HPDE6-E6E7 (cell line): ENCODE results near the gene GRID1.

Experiments
- DNase-seq: peaks from one replicate; pipeline ENCODE4 v3.0.0; 2011; ENCODE audit warnings: missing footprints; ENCODE audit errors: extremely low spot score

GRID1 gene

DNA sequence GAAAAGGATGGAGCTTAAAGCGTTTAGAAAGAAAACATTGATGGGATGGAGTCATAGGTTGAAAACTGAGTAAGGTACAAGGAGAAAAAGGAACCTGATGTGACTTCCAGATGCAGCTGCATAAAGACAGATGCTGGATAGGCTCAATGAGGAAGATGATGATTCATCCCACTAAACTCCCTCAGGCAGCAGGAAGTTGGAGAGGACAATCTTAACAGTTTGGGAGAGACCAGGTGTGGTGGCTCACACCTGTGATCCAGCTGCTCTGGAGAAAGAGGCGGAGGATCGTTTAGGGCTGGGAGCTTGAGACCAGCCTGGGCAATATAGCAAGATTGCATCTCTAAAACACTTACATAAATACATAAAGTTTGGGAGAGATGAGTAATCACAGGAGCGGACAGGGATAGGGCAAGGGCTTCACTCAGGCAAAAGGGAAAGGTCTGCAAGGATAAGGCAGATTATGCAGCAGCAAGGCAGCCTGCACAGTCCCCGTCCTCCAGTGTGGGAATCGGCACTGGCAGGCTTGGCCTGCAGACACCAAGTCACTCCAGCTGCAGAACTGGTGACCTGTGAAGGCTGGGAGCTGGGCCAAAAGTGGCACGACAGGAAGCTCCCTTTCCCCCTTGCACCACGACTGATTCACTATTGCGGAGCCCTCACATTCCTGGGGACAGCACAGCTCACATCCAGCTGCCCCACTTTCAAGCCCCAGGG lies 438.5 kb downstream of the GRID1 start:
- peak; percentile 43 for DNase-seq

DNA sequence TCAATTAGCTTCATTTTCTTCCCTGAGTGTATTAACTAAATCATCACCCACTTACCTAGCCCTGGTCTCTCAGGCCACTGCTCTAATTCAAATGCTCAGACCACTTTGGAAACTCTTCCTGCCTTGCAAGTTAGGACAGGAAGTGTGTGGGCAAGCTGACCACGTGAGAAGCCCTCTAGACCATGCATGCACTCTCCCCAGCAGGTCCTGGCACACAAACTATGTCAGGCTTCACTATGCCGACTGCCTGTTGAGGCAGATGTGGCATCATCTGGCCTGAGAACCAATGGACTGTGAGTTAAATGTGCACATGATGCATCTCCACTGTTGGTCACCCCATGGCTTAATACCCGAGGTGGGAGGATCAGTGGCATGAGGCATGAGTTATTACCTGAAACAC lies 439.6 kb downstream of the GRID1 start:
- DNase-seq, result no peak

DNA sequence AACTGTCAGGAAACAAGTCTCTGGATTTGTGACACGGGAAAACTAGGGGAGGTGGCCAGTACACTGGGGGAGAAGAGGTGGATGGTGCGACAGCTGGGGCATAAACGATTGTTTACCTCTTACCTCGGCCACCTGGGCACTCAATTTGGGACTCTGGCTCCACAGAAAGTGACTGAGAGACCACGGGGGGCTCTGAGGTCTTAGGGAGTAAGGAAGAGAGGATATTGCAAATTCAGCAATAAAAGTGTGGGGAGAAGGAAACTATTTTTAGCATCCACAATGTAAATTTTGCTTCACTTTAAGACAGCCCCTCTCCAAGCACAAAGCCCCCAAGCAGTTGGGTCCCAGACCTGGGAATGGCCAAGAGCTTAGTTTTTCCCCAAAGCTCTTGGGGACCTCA lies 440.5 kb downstream of the GRID1 start:
- no peak for DNase-seq

DNA sequence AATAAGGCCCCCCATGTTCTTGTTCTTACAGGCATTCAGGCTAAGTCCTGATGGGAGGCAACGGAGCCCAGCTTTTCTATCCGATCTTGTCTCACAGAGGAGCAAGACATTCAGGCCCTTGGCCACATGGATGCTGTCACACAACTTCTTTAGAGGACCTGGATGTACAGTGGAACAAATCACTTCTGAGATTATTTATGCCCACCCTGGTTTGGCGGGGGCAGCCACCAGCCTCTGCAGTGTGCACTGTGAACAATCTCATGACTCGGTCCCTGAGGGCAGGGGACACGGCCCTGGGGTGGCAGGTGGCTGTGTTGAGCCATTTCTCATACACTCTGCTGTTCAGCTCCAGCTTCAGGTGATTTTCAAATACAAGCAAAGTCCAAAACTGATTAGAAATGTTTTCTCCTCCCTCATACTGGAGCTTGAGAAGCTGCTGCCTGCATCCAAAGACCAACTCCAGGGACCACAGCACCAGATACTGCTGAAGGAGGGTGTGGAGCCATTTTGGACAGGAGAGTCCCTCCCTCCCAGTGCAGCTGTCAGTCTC lies 441.3 kb downstream of the GRID1 start:
- no peak for DNase-seq

DNA sequence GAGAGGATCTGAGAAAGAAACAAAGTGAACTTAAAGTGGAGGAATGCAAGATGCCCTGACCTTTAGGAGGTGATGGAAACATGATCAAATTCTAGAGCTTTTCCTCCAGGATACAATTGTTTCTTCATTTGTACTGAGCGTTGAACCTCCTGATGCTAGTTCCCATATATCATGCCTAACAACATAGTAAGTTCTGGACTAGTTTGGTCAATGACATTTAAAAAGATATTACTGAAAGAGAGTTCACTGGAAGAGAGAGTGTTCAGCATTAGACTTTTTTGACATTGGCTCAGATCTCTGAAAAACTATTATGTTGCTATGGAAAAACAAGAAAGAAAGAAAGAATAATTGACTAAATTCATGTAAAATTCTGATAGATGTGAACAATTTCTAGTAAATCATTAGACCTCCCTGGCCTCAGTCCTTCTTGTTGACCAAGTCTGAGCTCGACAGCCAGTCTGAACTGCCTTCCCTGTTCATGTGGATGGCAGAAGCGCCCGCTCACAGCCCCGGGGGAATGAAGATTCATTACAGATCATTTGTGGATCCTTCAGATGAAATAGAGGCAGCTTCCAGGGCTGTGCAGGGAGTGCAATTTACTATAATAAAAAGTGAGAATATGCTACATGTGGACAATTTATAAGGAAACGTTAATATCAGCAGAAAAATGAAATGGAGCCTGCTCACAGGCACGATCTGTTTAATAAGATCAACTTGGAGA lies 442.1 kb downstream of the GRID1 start:
- DNase-seq, result no peak

DNA sequence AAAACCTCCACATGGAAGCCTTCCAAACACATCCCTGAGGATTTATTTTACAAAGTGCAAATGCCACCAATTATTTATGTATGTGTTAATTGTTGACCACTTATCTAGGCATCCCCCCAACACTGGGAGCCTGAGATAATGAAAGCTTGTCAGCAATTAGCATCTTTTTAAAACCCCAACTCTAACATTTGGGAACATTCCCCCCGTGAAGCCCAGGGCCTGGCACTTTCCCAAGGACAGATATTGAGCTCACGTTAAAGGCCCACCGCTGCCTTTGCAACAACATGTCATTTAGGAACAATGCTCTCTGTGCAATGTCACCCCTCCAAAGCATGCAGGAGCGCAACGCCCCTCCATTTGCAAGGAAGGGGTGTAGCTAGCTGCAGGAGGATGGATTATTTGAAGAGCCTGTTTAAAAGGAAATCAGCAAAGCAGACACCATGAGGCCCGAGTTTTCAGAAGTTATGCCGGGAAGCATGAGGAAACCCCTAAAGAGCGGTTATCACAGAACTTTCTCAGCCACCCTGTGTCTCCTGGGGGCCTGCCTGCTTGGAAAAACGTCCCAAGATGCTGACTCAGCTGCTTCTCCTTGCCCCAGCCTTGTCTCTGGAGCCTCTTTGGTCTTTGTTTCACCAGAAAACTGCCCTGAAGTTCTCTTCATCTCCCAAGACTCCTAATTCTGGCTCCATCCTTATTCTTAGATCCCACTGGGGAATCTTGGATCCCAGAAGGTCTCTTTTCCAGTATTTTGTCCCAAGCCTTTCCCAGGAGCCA lies 444.1 kb downstream of the GRID1 start:
- DNase-seq, result no peak

DNA sequence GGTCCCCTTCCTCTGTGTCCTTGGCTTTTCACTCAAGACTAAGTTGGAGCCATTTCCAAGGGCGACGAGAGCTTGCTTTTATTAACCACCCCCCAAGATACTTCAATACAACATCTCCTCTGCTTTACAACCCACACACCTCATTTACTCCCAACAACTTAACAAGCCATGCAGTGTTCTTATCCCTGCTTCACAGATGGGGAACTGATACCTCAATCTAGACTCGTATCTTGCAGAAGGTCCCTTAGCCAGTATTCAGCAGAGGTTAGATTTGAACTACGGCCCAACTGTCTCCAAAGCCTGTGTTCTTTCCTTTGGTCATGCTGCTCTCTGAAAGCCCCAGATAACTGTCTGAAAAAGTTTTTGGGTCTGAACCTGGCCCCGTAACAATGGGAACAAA lies 444.8 kb downstream of the GRID1 start:
- DNase-seq, result no peak

DNA sequence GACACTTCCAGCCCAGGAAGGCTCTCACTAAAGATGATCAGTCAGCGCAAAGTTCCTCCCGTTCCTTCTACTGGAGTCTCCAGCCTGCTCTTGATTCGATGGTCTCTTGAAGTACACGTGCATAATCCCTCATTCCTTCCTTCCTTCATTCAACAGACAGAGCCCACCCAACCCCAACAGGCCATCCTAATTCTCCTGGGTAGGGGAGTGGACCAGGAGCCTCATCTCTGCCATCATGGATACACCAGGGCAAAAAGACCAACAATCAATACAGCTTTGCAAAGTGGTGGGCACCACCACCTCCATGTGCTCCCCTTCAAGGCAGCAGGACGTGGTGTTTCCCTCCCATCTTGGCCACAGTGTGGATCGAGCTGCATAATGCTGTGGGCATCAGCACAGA lies 446.3 kb downstream of the GRID1 start:
- no peak for DNase-seq

DNA sequence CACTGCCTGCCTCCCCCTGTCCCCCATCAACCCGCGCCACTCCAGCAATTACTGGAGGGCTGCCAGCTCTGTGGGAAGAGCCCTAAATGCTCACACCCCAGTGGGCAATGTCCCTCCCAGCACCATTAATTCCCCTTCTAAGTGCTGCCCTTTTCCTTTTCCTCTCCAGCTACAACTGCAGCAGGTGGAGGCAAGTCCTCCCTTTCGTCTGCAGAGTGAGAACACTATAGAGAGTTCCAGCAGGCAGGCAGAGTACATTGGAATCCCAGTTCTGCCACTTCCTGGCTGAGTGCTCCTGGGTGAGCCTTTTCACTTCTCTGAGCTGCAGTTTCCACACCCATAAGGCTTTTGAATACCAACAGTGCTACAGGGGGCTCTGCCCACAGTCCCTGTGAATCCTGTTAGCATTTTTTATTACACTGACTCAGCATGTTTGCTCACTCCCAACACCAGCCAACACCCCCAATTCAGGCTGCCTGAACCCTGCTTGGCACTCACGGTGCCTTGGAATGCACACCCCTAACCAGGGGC lies 447.0 kb downstream of the GRID1 start:
- no peak for DNase-seq

DNA sequence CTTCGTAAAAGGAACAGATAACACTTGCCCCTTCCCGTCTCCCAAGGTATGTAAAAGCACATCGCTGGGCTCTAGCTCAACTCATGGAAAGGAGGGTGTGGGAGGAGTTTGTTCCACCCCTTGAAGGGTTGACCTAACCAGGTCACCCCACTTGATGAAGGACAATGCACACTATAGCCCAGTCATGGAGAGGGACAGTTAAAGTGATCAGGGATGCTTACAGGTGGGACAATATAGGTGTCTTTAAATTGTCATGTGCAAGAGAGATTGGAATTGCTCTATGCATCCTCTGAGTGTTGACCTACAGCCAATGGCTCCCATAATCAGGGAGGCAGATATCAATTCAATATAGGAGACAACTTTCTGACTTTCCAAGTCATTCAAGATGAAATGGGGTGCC lies 448.2 kb downstream of the GRID1 start:
- DNase-seq, result no peak

DNA sequence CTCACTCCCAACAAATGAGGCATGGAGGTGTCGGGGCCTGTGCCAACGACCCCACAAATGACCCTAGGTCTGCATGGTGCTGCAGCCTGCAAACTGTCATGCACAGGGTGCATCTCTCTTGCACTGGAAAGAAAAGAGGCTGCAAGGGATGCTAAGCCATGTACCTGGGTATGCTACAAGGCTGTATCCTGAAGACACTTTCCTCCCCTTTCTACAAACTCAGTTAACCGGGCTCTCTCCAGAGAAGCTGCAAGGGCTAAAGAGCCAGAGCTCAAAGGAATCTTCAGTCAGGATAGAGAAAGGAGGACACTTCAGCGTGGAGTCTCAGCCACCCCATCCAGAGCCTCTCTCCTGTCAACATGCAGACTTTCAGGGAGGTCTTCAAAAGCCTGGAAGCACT lies 449.0 kb downstream of the GRID1 start:
- DNase-seq, result no peak

DNA sequence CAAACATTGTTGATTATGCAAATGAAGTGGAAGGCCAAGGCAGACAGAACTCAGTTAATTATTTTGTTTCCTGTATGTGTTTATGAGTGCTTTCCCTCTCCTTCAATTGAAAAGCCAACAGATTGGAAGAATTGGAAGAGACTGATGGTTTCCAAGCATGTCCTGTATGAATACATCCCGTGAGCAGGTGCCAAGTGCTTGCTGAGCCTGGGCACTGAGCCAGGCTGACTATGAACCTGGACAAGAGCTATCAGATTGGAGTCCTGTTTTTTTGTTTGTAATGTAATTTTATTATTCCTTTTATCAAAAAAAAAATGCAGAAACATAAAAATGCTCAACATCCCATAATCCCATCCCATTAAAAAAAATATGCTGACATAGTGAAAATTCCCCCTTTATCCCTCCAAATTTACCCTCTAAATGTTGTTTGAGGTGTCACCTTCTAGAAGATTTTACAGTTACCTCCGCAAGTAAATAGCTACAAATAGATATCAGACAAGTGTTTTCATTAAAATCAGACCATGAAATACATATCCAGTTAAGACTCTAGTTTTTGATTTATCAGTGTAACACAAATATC lies 449.5 kb downstream of the GRID1 start:
- no peak for DNase-seq

DNA sequence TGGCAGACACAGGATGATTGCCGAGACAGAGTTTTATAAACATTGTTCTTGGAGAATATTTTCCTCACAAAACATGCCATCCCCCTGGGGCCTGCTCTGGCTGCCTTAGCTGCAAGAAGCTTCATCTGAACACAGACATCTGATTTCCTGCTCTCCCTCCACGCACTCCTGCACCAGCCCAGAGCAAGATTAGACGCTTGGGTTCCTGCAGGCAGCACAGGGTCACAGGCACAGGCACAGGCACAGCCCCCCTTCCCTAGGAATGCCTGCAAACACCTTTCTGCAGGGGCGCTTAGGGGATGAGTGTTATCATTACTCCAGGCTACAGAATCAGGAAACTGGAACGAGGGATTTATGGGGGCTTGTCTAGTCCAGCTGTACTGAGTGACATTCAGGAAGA lies 450.3 kb downstream of the GRID1 start:
- DNase-seq, result no peak

DNA sequence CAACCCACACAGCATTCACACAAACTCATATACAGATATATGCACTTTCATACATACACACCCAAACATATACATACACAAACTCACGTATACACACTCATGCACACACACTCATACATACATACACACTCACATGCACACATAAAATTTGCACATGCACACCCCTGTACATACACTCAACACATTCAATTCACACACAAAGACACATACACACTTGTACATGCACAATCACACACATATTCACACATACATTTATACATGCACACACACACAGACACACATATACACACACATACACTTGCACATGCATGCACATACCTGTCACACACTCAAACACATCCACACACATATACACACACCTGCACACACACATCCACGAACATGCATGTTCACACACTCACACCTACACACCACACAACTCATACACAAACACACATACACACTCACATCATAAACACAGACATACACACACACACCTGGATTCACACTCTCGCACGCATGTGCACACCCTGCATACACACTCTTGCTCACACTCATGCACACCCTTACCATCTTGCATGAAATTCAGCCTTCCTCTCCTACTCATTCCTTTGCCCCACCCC lies 451.2 kb downstream of the GRID1 start:
- no peak for DNase-seq

DNA sequence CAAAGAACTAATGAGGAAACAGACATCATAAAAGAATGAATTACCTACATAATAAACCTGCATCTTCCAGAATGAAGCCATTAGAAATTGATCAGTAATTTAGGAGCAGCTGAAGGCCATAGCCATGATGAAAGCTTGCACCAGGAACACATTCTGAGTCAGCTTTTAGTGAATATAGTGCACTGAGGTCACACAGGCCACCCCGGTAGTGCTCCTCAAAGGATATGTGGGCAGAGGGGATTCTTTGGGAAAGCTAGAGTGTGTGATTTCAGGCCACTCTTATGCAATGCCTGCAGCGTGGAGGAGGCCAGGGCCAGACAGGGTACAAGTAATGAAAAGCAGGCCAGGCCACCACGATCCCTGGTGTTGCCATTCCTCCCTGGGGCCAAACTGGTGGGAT lies 451.9 kb downstream of the GRID1 start:
- no peak for DNase-seq

DNA sequence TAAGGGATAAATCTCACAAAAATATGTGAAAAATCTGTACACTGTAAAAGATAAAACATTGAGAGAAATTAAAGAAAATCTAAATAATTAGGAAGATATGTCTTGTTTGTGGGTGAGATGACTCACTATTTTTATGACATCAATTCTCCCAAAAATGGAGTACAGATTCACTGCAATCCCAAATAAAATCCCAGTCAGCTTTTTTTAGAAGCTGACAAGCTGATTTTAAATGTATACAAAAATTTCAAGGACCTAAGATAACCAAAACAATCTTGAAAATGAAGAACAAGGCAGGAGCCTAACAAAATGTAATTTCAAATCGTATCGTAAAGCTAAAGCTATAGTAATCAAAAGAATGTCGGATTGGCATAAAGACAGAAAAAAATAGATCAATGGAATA lies 458.1 kb downstream of the GRID1 start:
- DNase-seq, result no peak

DNA sequence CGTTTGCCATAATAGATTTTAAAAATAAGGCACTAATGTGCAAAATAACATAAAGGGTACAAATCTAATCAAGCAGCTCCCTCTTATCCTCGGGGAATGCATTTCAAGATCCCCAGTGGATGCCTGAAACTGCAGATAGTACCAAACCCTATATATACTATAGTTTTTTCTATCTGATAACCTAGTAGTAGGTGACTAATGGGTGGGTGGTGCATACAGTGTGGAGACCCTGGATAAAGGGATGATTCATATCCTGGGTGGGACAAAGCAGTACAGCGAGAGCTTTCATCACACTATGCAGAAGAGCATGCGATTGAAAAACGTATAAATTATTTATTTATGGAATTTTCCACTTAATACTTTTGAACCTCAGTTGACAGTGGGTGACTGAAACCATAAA lies 464.5 kb downstream of the GRID1 start:
- DNase-seq, result no peak

DNA sequence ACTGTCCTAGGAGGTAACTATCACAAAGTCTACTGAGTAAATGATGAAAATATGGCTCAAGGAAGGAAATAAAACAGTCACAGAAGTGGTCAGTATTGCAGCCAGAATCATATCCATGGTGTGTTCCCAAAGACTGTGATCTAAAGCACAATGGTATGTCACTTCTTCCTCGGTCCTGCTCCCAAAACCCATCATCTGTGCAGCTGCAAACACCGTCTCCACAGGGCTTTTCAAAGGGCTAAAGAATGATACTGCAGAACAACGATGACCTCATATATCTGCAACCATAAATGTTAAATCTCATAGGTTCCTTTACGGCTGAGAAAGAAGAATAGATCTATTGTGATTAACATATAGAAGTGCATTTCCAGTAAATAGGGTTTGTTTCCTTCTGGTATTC lies 465.0 kb downstream of the GRID1 start:
- no peak for DNase-seq

DNA sequence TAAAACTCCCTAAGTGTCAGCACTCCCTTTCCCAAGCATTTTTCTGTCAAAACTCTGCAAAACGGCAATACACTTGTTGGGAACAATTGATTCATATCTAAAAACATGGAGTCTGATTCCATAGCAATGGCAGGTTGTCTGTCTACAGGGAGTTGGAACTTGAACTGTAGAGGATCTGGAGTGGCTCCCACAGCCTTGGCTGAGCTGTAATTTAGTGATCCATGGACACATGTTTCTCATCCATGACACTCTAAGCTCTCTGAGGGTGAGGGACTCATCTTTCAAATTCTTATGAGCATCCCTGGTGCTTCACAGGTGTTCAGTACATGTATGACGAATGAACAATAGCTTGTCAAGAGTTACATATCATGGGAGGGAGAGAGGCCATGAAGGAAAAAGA lies 466.1 kb downstream of the GRID1 start:
- no peak for DNase-seq

DNA sequence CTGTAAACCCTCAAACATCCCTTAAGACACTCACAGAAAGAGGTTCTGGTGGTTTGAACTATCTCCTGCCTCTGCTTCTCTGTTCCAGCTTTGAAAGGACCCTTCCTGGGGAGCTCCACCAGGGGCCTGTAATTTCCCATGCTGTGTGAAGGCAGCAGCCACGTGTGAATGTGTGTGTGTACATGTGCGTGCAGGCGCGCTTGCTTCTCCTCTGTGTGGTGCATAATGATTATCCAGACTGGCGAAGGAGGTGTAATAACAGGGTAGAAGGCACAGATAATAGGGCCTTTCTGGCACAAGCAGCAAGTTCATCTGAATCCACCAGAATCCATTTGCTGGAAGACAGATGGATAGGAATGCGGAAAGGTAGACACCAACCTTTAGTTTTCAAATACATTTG lies 466.5 kb downstream of the GRID1 start:
- no peak for DNase-seq

DNA sequence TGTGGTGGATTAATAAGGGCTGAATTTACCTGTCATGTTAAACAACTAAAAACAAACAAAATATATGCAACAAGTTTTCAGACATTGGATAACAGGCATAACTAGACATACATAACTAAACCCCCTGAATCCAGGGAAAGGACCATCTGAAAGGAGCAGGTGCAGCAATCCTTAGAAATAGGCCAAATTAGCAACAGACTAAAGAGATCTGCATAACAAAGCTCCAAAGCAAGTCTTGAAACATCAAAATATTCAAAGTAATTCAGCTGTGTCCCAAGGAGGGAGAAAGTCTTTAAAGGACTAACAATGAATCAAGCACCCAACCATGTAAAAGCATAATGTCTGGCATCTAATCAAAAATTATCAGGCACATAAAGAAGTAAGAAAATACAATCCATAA lies 475.1 kb downstream of the GRID1 start:
- no peak for DNase-seq

DNA sequence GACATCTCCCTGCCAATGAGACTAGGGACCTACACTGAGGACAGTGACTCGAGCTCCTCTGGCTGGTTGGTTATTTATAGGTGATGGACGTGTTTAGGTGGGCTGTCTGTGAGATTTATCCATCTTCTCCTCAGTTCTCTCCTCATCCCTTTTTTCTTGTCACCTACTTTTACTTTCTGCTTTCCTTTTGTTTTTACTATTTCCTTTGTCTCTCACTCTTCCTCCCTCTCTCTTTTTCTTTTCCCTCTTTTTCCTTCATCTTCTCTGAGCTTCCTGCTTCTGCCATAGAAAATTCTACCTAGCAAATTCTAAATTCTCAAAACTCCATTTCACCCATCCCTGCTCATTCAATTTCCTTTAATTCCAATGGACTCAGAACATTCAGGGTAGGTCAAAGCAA lies 478.0 kb downstream of the GRID1 start:
- DNase-seq, result no peak
